KOPT-K1 (cell line): Measurements from ENCODE around the gene ZNF593OS.

Experiments used
- H3K27ac ChIP-seq: fragments of 200-600 bp; sonication (generic); 2 replicates; pipeline ENCODE4 v1.5.1; 2016; ENCODE audit warnings: antibody characterized with exemption, mild to moderate bottlenecking, low read depth, low read length; ENCODE audit not compliant: poor library complexity, severe bottlenecking
- H3K36me3 ChIP-seq: fragments of 200-600 bp; sonication (generic); 2 replicates; pipeline ENCODE4 v1.5.1; 2017; ENCODE audit warnings: antibody characterized with exemption, mild to moderate bottlenecking, low read length, moderate library complexity; ENCODE audit not compliant: insufficient read depth
- H3K9me3 ChIP-seq: fragments of 200-600 bp; sonication (generic); 2 replicates; pipeline ENCODE4 v1.5.1; 2017; ENCODE audit warnings: antibody characterized with exemption, low read length, mild to moderate bottlenecking; ENCODE audit not compliant: insufficient read depth, poor library complexity, severe bottlenecking

Gene ZNF593OS

DNA sequence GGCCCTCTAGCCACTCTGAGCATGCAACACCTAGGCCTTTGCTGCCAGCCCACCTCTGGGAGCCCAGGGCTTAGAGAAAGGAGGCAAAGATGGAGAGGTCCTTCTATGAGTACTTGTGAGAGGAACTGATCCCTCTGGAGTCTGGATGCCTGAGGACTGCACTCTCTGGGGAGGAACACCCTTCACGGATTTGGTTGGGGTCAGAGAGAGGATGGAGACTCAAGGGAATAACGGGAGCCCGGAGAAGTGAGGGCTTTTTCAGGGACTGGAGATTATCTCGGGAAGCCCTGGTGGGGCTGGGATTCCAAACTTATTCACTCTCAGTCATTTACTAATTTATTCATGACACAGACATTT lies 2.5 kb downstream of the ZNF593OS start:
- Histone ChIP-seq H3K36me3 (no peaks in the 10 kb centered on the region; the same call in 1 of the 2 replicates), H3K9me3 (no peaks in the 10 kb centered on the region), H3K27ac (no peak overlapping the region)

DNA sequence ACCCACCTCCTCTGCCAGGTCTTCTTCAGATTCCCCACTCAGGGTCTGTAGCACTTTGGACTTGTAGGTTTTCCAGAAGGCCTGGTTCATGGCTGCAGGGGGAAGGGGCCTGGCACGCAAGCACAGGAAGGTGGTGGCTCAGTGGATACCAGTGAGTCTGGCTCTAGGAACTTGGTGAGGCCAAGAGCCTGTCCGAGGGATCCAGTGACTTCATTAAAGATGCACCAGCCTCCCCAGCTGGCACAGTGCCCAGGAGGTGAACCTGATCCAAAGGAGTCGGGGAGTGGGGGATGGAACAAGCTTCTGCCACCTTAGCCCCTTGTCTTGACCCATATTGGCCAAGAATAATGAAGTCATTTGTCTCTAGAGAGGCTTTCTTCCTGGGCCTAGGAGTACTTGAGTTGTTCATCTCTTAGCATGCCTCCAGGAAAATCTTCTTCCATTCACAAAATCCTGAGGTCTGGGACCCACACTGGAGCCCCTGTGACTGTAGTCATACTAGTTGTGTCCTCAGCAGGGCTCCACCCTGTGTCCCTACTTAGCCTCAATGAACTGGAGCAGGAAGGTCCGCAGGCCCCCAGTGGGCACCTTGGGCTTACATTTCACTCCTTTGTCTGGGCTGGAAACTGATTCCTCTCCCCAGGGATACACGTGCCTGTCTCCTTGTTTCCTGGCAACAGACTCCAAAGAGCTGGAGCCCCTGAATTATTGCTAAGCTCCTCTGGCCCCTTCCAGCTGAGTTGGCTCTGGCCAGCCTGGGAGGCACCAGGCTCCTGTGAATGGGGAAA lies 3.0 kb downstream of the ZNF593OS start, which contains the start of gene C1orf232:
TSS of gene C1orf232 (minus strand) at position 554 of the 788 bp plus-strand sequence. CDS start at position 90, 464 bp downstream.
- Histone ChIP-seq H3K27ac (peak within 1 kb of the TSS; percentile 56), H3K9me3 (no peaks in the 10 kb centered on the region), H3K36me3 (no peaks in the 10 kb centered on the region; the same call in 1 of the 2 replicates)

DNA sequence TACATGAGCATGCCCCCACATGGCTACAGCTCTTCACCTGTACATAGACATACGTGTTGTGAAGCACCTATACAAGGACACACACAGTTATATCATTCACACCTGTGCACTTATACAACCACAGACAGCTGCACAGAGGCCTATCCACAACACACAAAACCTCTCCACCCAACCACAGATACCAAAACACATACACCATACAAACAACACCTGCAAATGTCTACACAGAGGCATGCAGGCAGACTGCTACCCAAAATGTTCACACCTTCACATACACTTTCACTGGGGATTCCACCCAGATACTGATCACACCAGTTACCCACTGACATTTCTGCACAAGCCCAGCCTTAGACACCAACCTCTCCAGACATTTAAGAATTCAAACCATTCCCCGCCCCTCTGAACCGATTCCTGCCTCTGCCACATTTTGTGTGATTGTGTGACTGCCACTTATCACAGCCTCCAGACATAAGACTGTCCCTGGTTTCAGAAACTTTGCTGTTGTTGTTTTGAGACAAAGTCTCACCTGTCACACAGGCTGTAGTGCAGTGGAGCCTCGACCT lies 4.8 kb downstream of the ZNF593OS start:
- Histone ChIP-seq H3K36me3 (no peaks in the 10 kb centered on the region; the same call in 1 of the 2 replicates), H3K27ac (no peak overlapping the region), H3K9me3 (no peaks in the 10 kb centered on the region)

DNA sequence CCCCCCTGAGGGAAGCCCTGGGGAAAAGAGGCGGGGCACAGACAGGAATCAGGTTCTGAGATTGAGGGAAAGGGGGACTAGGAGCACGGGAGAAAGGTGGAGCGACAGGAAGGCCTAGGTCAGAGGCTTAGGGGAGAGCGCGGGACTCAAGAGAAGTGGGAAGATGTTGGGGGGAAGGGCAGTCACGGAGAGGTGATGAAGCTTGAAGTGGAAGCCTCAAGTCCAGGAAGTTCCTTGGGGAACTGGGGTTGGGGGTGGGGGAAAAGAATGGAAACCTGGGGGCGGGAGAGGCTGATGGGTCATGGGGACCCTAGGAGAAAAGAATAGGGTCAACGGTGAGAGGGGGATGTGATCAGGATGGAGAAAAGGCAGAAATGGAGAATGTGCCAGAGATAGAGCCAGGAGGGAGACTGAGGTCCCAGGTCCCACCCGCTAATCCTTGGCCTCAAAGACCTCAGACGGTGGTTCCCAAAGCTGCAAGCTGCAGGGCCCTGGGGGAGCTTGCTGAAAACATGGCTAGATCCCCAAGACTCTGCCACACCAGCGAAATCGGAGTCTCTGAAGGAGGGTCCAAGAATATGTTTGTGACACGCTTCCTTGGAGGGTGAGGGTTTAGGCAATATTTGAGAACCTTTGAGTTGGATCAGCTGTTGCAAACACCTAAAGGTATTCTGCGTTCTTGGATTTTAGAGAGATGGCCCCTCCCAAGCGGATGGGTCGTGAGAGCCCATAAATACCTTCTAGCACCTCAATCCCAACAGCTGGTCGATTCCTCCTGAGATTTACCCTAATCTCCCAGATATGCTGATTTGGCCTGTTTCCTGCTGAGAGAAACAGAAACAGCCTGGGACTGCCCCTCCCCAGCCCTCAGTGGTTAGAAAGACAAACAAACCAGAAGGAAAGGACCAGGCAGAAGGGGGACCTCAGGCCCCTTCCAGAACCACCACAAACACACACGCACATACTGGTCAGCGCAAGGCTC lies 6.5 kb downstream of the ZNF593OS start:
- Histone ChIP-seq H3K36me3 (no peaks in the 10 kb centered on the region), H3K9me3 (no peaks in the 10 kb centered on the region), H3K27ac (no peak overlapping the region)

DNA sequence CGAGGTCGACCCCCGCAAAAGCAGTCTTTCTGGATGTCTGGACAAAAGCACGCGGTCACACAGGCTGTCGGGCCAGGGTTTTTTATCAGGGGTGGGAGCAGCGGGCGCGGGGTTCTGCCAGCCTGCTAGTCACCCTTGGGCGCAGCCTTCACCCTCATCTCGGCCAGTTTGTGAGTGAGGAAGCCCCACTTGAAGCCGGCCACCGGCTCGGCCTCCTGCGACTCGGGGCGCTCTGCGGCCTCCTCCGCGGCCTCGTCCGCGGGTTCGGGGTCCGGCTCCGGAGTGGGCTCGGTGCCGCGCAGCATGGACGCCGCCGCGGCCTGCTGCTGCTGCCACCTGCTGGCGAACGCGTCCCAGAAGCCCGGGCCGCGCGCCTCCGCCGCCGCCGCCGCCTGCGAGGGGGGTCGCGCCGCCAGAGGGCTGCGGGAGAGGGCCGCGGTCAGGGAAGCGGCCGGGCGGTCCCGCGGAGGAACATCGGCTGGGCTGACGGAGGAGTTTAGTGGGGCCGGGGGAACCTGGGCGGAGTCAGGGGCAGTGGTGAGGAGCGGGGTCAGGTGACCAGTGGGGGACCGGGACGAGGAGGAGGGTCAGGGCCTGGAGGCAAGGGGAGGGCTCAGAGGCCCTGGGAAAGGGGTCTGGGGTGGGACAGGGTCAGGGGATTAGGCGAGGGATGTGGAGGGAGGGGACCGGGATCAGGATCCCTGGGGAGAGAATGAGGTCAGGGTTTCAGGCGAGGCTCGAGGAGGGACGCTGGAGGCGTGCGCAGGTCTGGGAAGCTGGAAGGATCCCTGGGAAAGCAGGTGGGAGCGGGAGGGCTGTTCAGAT lies 7.4 kb downstream of the ZNF593OS start:
- no peak overlapping the region for H3K27ac ChIP-seq
- H3K9me3 ChIP-seq = no peaks in the 10 kb centered on the region
- no peaks in the 10 kb centered on the region for H3K36me3 ChIP-seq

DNA sequence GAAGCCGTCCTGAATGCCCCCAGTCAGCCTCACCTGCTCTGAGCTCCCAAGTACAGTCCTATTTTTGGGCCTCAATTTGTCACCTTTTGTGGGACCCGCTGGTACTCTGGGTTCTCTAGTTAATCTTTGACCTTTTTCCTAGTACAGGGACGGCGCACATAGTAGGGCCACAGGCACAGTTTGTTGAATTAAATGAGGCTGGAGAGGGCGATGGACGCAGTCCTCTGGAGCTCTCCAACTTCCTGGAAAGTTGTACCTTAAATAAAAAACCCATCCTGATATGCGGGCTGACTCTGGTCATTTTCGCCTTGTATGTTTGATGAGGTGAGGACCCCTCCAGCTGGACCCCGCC lies 8.0 kb downstream of the ZNF593OS start:
- Histone ChIP-seq H3K27ac (no peak overlapping the region), H3K36me3 (no peaks in the 10 kb centered on the region), H3K9me3 (no peaks in the 10 kb centered on the region)

DNA sequence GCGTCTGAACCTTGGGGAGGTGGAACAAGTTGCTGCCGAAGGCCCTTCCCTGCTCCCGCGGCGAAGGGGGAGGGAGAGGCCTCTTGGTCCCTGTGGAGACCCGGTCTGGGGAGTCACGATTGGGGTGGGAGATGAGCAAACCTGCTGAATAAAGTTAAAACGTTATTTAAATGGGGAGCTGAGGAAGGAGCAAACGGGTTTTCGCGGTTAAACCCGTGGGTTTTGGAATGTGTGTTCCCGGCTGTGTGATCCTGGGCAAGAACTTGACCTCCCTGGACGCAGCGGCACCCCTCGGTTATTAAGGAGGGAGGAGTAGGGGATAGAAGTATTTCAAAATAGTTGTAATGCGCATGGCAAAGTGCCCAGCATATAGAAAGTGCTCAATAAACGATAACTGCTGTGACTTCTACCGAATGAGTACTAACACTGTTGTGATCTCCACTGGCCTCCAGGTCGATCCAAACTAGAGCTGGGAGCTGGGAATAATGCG lies 9.4 kb downstream of the ZNF593OS start:
- Histone ChIP-seq H3K9me3 (no peaks in the 10 kb centered on the region), H3K36me3 (no peaks in the 10 kb centered on the region), H3K27ac (no peak overlapping the region)

DNA sequence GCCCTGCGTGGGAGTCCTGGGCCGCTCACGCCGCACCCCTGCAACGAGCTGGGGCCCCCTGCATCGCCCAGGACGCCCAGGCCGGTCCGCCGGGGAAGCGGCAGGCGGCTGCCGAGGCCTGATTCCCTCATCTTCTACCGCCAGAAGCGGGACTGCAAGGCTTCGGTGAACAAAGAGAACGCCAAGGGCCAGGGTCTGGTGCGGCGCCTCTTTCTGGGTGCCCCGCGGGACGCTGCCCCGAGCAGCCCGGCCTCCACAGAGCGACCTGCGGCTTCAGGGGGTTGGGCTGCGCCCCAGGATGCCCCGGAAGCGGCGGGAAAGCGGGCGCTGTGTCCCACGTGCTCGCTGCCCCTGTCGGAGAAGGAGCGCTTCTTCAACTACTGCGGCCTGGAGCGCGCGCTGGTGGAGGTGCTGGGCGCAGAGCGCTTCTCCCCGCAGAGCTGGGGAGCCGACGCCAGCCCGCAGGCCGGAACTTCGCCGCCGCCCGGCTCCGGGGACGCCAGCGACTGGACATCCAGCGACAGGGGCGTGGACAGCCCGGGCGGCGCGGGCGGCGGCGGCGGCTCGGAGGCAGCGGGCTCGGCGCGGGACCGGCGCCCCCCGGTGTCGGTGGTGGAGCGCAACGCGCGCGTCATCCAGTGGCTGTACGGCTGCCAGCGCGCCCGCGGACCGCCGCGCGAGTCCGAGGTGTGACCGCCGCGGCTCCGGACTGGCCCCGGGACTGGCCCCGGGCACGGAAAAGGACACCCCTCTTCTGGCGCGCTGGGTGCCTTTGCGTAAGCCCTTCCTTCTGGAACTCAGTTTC lies 10.0 kb downstream of the ZNF593OS start:
- H3K36me3 ChIP-seq = no peaks in the 10 kb centered on the region
- H3K27ac ChIP-seq = no peak overlapping the region
- no peaks in the 10 kb centered on the region for H3K9me3 ChIP-seq

DNA sequence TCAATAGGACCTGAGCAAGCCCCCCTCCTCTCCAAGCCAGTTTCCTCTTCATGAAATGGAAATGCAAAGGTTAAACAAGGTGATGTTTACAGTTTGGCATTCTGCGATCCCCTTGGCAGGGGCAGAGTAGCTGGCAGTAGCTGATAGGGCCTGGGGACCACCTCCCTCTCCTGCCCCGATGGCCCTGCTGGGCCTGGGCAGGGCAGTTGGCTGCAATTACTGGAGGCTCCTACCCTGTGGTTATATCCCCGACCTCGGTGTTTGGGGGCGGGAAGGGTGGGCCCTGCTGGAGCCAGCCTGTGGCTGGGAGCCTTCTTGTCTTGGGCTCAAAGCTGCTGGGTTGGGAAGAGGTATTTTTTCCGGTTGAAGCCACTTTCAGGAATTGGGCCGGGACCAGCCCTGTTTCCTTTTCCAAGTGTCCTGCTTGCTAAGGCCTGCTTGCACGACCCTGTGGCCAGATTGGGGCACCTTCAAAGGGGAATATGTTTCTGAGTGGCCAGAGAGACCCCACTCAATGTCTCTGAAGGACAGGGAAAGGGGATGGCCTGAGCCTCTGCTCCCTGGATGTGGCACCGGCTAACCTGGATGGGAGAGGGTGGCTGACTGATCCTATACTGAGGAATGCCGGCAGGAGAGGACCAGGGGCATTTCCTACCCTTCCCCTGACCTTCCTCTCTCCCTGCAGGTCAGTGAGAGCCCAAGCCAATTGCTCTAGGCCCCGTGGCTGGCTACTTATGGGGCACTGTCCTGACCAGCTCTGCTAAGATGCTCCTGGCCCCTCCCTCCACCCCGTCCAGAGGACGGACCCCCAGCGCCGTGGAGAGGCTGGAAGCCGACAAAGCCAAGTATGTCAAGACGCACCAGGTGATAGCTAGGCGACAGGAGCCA lies 10.9 kb downstream of the ZNF593OS start:
- Histone ChIP-seq H3K36me3 (no peaks in the 10 kb centered on the region), H3K9me3 (no peaks in the 10 kb centered on the region), H3K27ac (no peak overlapping the region)

DNA sequence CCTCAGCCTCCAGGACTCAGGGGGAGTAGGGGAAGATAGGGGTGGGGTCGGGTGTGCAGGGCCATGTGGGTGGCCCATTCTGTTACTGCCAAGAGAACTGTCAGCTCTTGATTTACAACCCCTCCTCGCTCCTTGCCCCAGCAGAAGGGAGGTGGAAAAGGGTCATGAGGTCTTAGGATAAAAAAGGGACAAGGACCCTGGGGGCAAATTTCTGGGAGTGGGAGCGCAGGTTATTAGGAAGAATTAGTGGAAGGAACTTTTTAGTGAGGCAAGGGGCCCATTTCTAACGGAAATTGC lies 11.9 kb downstream of the ZNF593OS start:
- Histone ChIP-seq H3K36me3 (no peaks in the 10 kb centered on the region), H3K27ac (no peak overlapping the region), H3K9me3 (no peaks in the 10 kb centered on the region)

DNA sequence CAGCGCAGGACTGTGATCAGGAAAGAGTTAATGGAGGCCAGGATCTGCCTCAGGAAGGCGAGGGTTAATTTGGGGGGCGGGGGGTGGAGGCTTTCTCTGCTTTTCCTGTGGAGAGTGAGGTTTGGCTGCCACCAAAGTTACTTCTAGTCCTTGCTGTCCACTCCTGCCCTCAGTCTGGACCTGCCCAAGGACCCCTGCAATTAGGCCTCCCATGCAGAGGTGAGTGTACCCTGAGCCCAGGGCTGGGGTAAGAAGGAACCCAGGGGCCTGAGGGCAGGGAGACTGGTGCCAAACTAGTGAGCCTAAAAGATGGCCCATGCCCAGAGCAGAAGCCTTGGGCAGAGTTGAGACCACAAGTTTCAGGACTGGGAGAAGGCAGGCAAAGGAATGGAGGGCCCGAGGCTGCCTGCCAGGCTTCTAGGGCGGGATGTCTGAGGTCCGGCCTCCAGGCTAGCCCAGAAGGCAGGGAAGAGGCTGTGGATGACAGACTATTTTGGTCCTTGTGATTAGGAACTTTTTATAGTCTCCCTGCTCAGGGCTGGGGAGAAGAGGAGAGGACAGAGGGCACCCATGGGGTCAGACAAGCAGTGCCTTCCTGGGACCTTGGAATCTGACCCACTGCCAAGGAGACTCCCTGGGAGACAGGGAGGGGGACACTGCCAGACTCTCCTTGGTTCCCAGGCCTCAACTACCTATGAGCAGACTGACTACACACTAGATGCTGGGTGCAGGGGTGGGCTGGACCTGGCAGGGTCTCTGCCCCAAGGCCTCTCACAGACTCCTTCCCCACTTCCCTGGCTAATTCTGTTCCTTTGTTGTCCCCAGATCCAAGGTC lies 12.5 kb downstream of the ZNF593OS start, which contains the start of gene FAM110D:
TSS of gene FAM110D (plus strand) at position 172 of the 835 bp plus-strand sequence. CDS start 2,213 bp downstream, outside the sequence.
- H3K27ac ChIP-seq = no peak within 1 kb of the TSS
- H3K36me3 ChIP-seq = no peaks in the 10 kb centered on the region
- H3K9me3 ChIP-seq = no peaks in the 10 kb centered on the region

DNA sequence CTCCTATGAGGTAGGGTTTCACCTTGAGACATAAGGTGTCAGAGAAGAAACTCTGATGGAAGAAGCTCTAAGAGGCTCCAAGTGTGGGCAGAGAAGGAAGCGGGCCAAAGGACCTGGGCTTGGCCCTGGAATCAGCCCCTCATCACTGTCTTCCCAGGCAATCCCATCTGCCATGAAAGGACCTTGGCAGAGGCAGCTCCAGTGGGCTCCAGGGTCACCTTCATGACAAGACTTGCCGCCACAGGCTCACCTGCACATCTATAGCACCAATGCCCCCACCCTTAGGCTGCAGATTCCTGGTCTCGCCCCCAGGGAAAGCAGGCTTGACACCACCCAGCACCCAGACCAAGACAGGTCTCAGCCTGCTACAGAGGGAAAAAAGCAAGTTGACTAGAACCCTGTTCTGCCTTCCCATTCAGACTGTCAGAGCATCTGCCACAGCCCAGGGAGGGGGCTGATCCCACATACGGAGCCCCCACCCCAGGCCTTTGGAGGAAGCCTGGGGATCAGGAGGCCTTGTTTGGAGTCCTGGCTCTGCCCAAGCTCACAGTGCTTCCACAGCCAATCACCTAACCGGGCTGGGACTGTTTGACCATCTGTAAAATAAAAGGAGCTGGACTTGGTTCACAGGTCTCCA lies 13.2 kb downstream of the ZNF593OS start:
- Histone ChIP-seq H3K36me3 (no peaks in the 10 kb centered on the region), H3K27ac (no peak overlapping the region), H3K9me3 (no peaks in the 10 kb centered on the region)
